Measurements from ENCODE around the gene SERPINB4. TPM values are rescaled to one million over a fixed set of nuclear protein-coding genes. Genes with fewer than 3 reads are reported as not detected.
A peak's percentile ranks its signal among the peaks of the same experiment; 100 is the strongest.

SERPINB4 gene
- total and polyA plus RNA-seq, 2 experiments from 2014 or later: 1.2 to 1.5 TPM

DNA sequence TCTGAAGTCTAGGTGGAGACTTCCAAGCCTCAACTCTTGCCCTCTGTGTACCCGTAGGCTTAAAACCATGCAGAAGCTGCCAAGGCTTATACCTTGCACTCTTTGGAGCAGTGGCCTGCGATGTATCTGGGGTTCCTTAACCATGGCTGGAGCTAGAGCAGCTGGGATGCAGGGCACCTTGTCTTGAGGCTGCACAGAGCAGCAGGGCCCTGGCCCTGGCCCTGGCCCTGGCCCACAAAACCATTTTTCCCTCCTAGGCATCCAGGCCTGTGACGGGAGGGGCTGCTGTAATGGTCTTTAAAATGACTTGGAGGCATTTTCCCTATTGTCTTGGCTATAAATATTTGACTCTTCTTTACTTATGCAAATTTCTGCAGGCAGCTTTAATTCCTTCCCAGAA lies 19.2 kb downstream of the SERPINB4 start (continued):
- TF ChIP-seq, protein P1, sequence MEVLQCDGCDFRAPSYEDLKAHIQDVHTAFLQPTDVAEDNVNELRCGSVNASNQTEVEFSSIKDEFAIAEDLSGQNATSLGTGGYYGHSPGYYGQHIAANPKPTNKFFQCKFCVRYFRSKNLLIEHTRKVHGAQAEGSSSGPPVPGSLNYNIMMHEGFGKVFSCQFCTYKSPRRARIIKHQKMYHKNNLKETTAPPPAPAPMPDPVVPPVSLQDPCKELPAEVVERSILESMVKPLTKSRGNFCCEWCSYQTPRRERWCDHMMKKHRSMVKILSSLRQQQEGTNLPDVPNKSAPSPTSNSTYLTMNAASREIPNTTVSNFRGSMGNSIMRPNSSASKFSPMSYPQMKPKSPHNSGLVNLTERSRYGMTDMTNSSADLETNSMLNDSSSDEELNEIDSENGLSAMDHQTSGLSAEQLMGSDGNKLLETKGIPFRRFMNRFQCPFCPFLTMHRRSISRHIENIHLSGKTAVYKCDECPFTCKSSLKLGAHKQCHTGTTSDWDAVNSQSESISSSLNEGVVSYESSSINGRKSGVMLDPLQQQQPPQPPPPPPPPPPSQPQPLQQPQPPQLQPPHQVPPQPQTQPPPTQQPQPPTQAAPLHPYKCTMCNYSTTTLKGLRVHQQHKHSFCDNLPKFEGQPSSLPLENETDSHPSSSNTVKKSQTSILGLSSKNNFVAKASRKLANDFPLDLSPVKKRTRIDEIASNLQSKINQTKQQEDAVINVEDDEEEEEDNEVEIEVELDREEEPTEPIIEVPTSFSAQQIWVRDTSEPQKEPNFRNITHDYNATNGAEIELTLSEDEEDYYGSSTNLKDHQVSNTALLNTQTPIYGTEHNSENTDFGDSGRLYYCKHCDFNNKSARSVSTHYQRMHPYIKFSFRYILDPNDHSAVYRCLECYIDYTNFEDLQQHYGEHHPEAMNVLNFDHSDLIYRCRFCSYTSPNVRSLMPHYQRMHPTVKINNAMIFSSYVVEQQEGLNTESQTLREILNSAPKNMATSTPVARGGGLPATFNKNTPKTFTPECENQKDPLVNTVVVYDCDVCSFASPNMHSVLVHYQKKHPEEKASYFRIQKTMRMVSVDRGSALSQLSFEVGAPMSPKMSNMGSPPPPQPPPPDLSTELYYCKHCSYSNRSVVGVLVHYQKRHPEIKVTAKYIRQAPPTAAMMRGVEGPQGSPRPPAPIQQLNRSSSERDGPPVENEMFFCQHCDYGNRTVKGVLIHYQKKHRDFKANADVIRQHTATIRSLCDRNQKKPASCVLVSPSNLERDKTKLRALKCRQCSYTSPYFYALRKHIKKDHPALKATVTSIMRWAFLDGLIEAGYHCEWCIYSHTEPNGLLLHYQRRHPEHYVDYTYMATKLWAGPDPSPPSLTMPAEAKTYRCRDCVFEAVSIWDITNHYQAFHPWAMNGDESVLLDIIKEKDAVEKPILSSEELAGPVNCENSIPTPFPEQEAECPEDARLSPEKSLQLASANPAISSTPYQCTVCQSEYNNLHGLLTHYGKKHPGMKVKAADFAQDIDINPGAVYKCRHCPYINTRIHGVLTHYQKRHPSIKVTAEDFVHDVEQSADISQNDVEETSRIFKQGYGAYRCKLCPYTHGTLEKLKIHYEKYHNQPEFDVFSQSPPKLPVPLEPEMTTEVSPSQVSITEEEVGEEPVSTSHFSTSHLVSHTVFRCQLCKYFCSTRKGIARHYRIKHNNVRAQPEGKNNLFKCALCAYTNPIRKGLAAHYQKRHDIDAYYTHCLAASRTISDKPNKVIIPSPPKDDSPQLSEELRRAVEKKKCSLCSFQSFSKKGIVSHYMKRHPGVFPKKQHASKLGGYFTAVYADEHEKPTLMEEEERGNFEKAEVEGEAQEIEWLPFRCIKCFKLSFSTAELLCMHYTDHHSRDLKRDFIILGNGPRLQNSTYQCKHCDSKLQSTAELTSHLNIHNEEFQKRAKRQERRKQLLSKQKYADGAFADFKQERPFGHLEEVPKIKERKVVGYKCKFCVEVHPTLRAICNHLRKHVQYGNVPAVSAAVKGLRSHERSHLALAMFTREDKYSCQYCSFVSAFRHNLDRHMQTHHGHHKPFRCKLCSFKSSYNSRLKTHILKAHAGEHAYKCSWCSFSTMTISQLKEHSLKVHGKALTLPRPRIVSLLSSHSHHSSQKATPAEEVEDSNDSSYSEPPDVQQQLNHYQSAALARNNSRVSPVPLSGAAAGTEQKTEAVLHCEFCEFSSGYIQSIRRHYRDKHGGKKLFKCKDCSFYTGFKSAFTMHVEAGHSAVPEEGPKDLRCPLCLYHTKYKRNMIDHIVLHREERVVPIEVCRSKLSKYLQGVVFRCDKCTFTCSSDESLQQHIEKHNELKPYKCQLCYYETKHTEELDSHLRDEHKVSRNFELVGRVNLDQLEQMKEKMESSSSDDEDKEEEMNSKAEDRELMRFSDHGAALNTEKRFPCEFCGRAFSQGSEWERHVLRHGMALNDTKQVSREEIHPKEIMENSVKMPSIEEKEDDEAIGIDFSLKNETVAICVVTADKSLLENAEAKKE (CRISPR knock-in tag; IDR thresholded peaks at IDR 0.05): no peak
- TF ChIP-seq STAT1 (IDR thresholded peaks at IDR 0.05; ENCODE audit: unreplicated experiment): no peak
- no peak for TF ChIP-seq ZNF331 (CRISPR knock-in tag; IDR thresholded peaks at IDR 0.05; ENCODE audit: low read depth)
- TF ChIP-seq ZNF114 (CRISPR knock-in tag; IDR thresholded peaks at IDR 0.05): no peak
- TF ChIP-seq EZH2 (IDR thresholded peaks at IDR 0.05; ENCODE audit: low read depth, unreplicated experiment): no peak

DNA sequence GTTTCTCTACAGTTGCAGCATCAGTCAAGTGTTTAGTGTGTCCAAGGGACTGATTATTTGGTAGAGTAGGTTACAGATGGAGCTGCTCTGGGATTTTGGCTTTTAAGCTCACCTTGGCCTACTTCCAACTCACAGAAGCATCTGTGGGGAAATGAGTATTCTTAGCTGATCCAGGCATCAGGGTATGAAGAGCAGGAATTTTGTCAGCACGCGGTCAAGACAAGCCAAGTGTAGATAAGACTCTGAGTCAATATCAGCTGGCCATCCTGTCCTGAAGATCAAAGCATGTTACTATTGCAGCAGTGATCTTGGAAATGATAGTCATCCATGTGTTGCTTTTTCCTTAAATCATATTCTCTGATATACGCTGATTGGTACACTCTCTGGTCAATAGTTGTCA lies 24.4 kb downstream of the SERPINB4 start:
- no peak overlapping the region for H3K27ac Mint-ChIP-seq
- no peak overlapping the region for H3K4me3 Mint-ChIP-seq

More for the DNA sequence above, 24.4 kb downstream of the SERPINB4 start:
- TF ChIP-seq JUNB (IDR thresholded peaks at IDR 0.05; ENCODE audit: unreplicated experiment) (no peak), EZH2phosphoT487 (IDR thresholded peaks at IDR 0.05; ENCODE audit: unreplicated experiment) (no peak), ZNF114 (CRISPR knock-in tag; IDR thresholded peaks at IDR 0.05) (no peak)
- TF ChIP-seq, protein P2, sequence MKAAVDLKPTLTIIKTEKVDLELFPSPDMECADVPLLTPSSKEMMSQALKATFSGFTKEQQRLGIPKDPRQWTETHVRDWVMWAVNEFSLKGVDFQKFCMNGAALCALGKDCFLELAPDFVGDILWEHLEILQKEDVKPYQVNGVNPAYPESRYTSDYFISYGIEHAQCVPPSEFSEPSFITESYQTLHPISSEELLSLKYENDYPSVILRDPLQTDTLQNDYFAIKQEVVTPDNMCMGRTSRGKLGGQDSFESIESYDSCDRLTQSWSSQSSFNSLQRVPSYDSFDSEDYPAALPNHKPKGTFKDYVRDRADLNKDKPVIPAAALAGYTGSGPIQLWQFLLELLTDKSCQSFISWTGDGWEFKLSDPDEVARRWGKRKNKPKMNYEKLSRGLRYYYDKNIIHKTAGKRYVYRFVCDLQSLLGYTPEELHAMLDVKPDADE (IDR thresholded peaks at IDR 0.05): no peak
- H3K79me2 ChIP-seq (replicated peaks; ENCODE audit: insufficient read depth): no peaks in the 10 kb centered on the region
- H4K20me1 ChIP-seq (replicated peaks; ENCODE audit: insufficient read depth): no peaks in the 10 kb centered on the region
- peaks cover 8% of the 10 kb centered on the region; the same call in 2 of the 3 replicates for H3K4me1 Mint-ChIP-seq
- ATAC-seq (no peak), DNase-seq (ENCODE audit: low spot score) (no peak)
- no peak overlapping the region for H3K4me3 ChIP-seq
- no peaks in the 10 kb centered on the region for H3F3A ChIP-seq (replicated peaks; ENCODE audit: low read depth)
- H3K27ac ChIP-seq (ENCODE audit: low read depth): no peak overlapping the region
- no peaks in the 10 kb centered on the region for H3K27me3 ChIP-seq (ENCODE audit: insufficient read depth)
- peaks cover 9% of the 10 kb centered on the region; the same call in 1 of the 2 replicates for H3K9me2 ChIP-seq (ENCODE audit: insufficient read depth)
- H3K4me1 ChIP-seq (ENCODE audit: insufficient read depth): peaks cover 9% of the 10 kb centered on the region
- H3K9me3 Mint-ChIP-seq: peaks cover 24% of the 10 kb centered on the region
- H3K36me3 ChIP-seq (ENCODE audit: insufficient read depth): no peaks in the 10 kb centered on the region
- H2AFZ ChIP-seq: peak overlapping the region; percentile 78; the same call in 1 of the 2 replicates
- H3K27me3 Mint-ChIP-seq (ENCODE audit: insufficient read depth, low read depth, poor library complexity): no peaks in the 10 kb centered on the region
- H3K36me3 Mint-ChIP-seq (ENCODE audit: low read depth): peaks cover 11% of the 10 kb centered on the region
- H3K4me2 ChIP-seq: no peak overlapping the region

Data from GM23338 (cell line).